HG03571 (cell line): Measurements from ENCODE around the gene TCF7.

Source experiments
- ATAC-seq: cut with Tn5 transposase; IDR thresholded peaks from one replicate; pipeline ENCODE4 v1.9.1; 2021; ENCODE audit not compliant: unreplicated experiment

TCF7 gene

GRCh38 chr5:134129411-134130238 lies 15.1 kb downstream of the TCF7 start:
- ATAC-seq, result no peak

- ATAC-seq, result no peak
Observed at GRCh38 chr5:134130239-134130945, 15.9 kb downstream of the TCF7 start.

- no peak for ATAC-seq
Observed at GRCh38 chr5:134131165-134131564, 16.7 kb downstream of the TCF7 start.

- no peak for ATAC-seq
Observed at GRCh38 chr5:134131578-134132350, 17.3 kb downstream of the TCF7 start.

- ATAC-seq, result no peak
Observed at GRCh38 chr5:134132372-134133187, 18.1 kb downstream of the TCF7 start.

- ATAC-seq, result no peak
Observed at GRCh38 chr5:134133188-134133994, 18.9 kb downstream of the TCF7 start.

GRCh38 chr5:134133995-134134541 lies 19.6 kb downstream of the TCF7 start:
- ATAC-seq, result no peak

- no peak for ATAC-seq
Observed at GRCh38 chr5:134135091-134135655, 20.7 kb downstream of the TCF7 start.

GRCh38 chr5:134136221-134136631 lies 21.7 kb downstream of the TCF7 start:
- no peak for ATAC-seq

- ATAC-seq, result no peak
Observed at GRCh38 chr5:134136771-134137170, 22.3 kb downstream of the TCF7 start.

GRCh38 chr5:134138416-134139376 lies 24.2 kb downstream of the TCF7 start:
- ATAC-seq, result peak; percentile 50

- ATAC-seq, result no peak
Observed at GRCh38 chr5:134139377-134139851, 24.9 kb downstream of the TCF7 start.

GRCh38 chr5:134139891-134140469 lies 25.5 kb downstream of the TCF7 start:
- ATAC-seq, result no peak

GRCh38 chr5:134140530-134141201 lies 26.2 kb downstream of the TCF7 start:
- ATAC-seq, result peak; percentile 52

- no peak for ATAC-seq
Observed at GRCh38 chr5:134141331-134142050, 27.0 kb downstream of the TCF7 start.

- no peak for ATAC-seq
Observed at GRCh38 chr5:134142052-134142451, 27.6 kb downstream of the TCF7 start.
